HEK293 (cell line): ENCODE results near the gene RBP2.

ENCODE experiments used
- CTCF ChIA-PET: fragments of 350-600 bp; formaldehyde crosslinking; extraction: SDS; loops from one replicate; lab custom pipeline; 2021; ENCODE audit warnings: antibody characterized with exemption; lab: Yijun Ruan, JAX
- POLR2A ChIA-PET: fragments of 300-600 bp; formaldehyde crosslinking; extraction: SDS; loops from one replicate; lab custom pipeline; 2020; ENCODE audit warnings: antibody characterized with exemption, inconsistent platforms; lab: Yijun Ruan, JAX
- H3K27ac ChIP-seq: fragments of 200-500 bp; sonication (Bioruptor generic); 2 replicates; pipeline ENCODE4 v1.5.1; 2014; ENCODE audit warnings: low read depth, low read length, control low read depth, inconsistent platforms; ENCODE audit errors: extremely low read depth
- H3K36me3 ChIP-seq, 2 experiments: fragments of 200-500 bp in 1 of 2; sonication (Bioruptor generic) in 1 of 2; 1 replicate in 1 of 2; 2 replicates in 1 of 2; pipeline ENCODE4 v1.5.1; 2014 to 2017; ENCODE audit warnings: inconsistent platforms in 2 of 2, low read length in 2 of 2; ENCODE audit not compliant: control insufficient read depth in 2 of 2, insufficient read depth in 1 of 2
- H3K4me1 ChIP-seq: fragments of 200-500 bp; sonication (Bioruptor generic); 2 replicates; pipeline ENCODE4 v1.5.1; 2014; ENCODE audit warnings: mild to moderate bottlenecking, low read length, inconsistent platforms; ENCODE audit not compliant: control insufficient read depth, insufficient read depth
- H3K4me3 ChIP-seq: 2 replicates; pipeline ENCODE4 v1.5.1; 2011; ENCODE audit warnings: low read depth, mild to moderate bottlenecking, control low read depth, low read length, moderate library complexity
- H3K9me3 ChIP-seq: fragments of 200-500 bp; sonication (Bioruptor generic); 2 replicates; pipeline ENCODE4 v1.5.1; 2014; ENCODE audit warnings: low read depth, low read length, inconsistent platforms; ENCODE audit not compliant: control insufficient read depth, insufficient read depth
- BCL11A ChIP-seq: fragments of 450-650 bp; formaldehyde crosslinking; IDR thresholded peaks from 2 replicates; pipeline ENCODE4 v1.5.1; 2016; ENCODE audit warnings: low read depth, missing biosample characterization, missing genetic modification characterization
- GLIS1 ChIP-seq: fragments of 450-650 bp; formaldehyde crosslinking; IDR thresholded peaks from 2 replicates; pipeline ENCODE4 v1.5.1; 2016; ENCODE audit warnings: missing biosample characterization, missing genetic modification characterization
- HOXC10 ChIP-seq: sonication (generic); formaldehyde crosslinking; IDR thresholded peaks from 2 replicates; pipeline ENCODE4 v1.8.1; 2023; ENCODE audit warnings: mild to moderate bottlenecking, missing genetic modification reagents
- OVOL3 ChIP-seq: fragments of 450-650 bp; formaldehyde crosslinking; IDR thresholded peaks from 2 replicates; pipeline ENCODE4 v1.5.1; 2016; ENCODE audit warnings: missing biosample characterization, missing genetic modification characterization
- SP2 ChIP-seq: fragments of 450-650 bp; formaldehyde crosslinking; IDR thresholded peaks from 2 replicates; pipeline ENCODE4 v1.5.1; 2016; ENCODE audit warnings: missing biosample characterization, missing genetic modification characterization
- SP7 ChIP-seq: fragments of 450-650 bp; formaldehyde crosslinking; IDR thresholded peaks from 2 replicates; pipeline ENCODE4 v1.5.1; 2016; ENCODE audit warnings: missing biosample characterization, missing genetic modification characterization
- TCF7L2 ChIP-seq: IDR thresholded peaks from 2 replicates; pipeline ENCODE4 v1.6.1; 2011; ENCODE audit warnings: low read depth, mild to moderate bottlenecking, inconsistent platforms, low read length, moderate library complexity, borderline replicate concordance
- YY1 ChIP-seq: fragments of 450-650 bp; formaldehyde crosslinking; IDR thresholded peaks from 2 replicates; pipeline ENCODE4 v1.5.1; 2018; ENCODE audit warnings: missing biosample characterization, missing genetic modification characterization
- ZBTB20 ChIP-seq: fragments of 450-650 bp; formaldehyde crosslinking; IDR thresholded peaks from 2 replicates; pipeline ENCODE4 v1.5.1; 2016; ENCODE audit warnings: missing biosample characterization, missing genetic modification characterization
- ZBTB21 ChIP-seq: fragments of 450-650 bp; formaldehyde crosslinking; IDR thresholded peaks from 2 replicates; pipeline ENCODE4 v1.5.1; 2017; ENCODE audit warnings: missing biosample characterization, missing genetic modification characterization
- ZBTB8A ChIP-seq: fragments of 450-650 bp; formaldehyde crosslinking; IDR thresholded peaks from 2 replicates; pipeline ENCODE4 v1.5.1; 2016; ENCODE audit warnings: missing biosample characterization, missing genetic modification characterization
- ZFP69B ChIP-seq: fragments of 450-650 bp; formaldehyde crosslinking; IDR thresholded peaks from 2 replicates; pipeline ENCODE4 v1.5.1; 2016; ENCODE audit warnings: missing biosample characterization, missing genetic modification characterization
- ZNF121 ChIP-seq: fragments of 450-650 bp; formaldehyde crosslinking; IDR thresholded peaks from 2 replicates; pipeline ENCODE4 v1.5.1; 2016; ENCODE audit warnings: missing biosample characterization, missing genetic modification characterization
- ZNF140 ChIP-seq: fragments of 450-650 bp; formaldehyde crosslinking; IDR thresholded peaks from 2 replicates; pipeline ENCODE4 v1.5.1; 2016; ENCODE audit warnings: missing biosample characterization, missing genetic modification characterization
- ZNF169 ChIP-seq: fragments of 450-650 bp; formaldehyde crosslinking; IDR thresholded peaks from 2 replicates; pipeline ENCODE4 v1.5.1; 2016; ENCODE audit warnings: missing biosample characterization, missing genetic modification characterization
- ZNF174 ChIP-seq: fragments of 450-650 bp; formaldehyde crosslinking; IDR thresholded peaks from 2 replicates; pipeline ENCODE4 v1.5.0; 2017; ENCODE audit warnings: missing biosample characterization, mild to moderate bottlenecking, missing genetic modification characterization
- ZNF202 ChIP-seq: fragments of 450-650 bp; formaldehyde crosslinking; IDR thresholded peaks from 2 replicates; pipeline ENCODE4 v1.5.1; 2016; ENCODE audit warnings: missing biosample characterization, missing genetic modification characterization, borderline replicate concordance
- ZNF292 ChIP-seq: fragments of 450-650 bp; formaldehyde crosslinking; IDR thresholded peaks from 2 replicates; pipeline ENCODE4 v1.5.1; 2016; ENCODE audit warnings: low read depth, missing biosample characterization, missing genetic modification characterization, borderline replicate concordance
- ZNF311 ChIP-seq: fragments of 450-650 bp; formaldehyde crosslinking; IDR thresholded peaks from 2 replicates; pipeline ENCODE4 v1.5.1; 2017; ENCODE audit warnings: missing biosample characterization, missing genetic modification characterization, borderline replicate concordance
- ZNF391 ChIP-seq: fragments of 450-650 bp; formaldehyde crosslinking; IDR thresholded peaks from 2 replicates; pipeline ENCODE4 v1.5.1; 2016; ENCODE audit warnings: low read depth, missing biosample characterization, missing genetic modification characterization, borderline replicate concordance
- ZNF394 ChIP-seq: fragments of 450-650 bp; formaldehyde crosslinking; IDR thresholded peaks from 2 replicates; pipeline ENCODE4 v1.5.1; 2016; ENCODE audit warnings: missing biosample characterization, missing genetic modification characterization, mild to moderate bottlenecking, moderate library complexity, borderline replicate concordance
- ZNF433 ChIP-seq: fragments of 450-650 bp; formaldehyde crosslinking; IDR thresholded peaks from 2 replicates; pipeline ENCODE4 v1.5.1; 2016; ENCODE audit warnings: missing biosample characterization, missing genetic modification characterization, low read depth
- ZNF654 ChIP-seq: fragments of 450-650 bp; formaldehyde crosslinking; IDR thresholded peaks from 2 replicates; pipeline ENCODE4 v1.5.1; 2016; ENCODE audit warnings: low read depth, missing biosample characterization, missing genetic modification characterization
- ZNF677 ChIP-seq: fragments of 450-650 bp; IDR thresholded peaks from 2 replicates; pipeline ENCODE4 v1.5.0; 2018; ENCODE audit warnings: missing biosample characterization, mild to moderate bottlenecking, missing genetic modification characterization, moderate library complexity
- ZNF776 ChIP-seq: fragments of 450-650 bp; formaldehyde crosslinking; IDR thresholded peaks from 2 replicates; pipeline ENCODE4 v1.5.0; 2017; ENCODE audit warnings: missing biosample characterization, missing genetic modification characterization, borderline replicate concordance
- ZNF792 ChIP-seq: fragments of 450-650 bp; formaldehyde crosslinking; IDR thresholded peaks from 2 replicates; pipeline ENCODE4 v1.5.1; 2016; ENCODE audit warnings: missing biosample characterization, missing genetic modification characterization
- ZNF830 ChIP-seq: fragments of 450-650 bp; IDR thresholded peaks from 2 replicates; pipeline ENCODE4 v1.5.0; 2018; ENCODE audit warnings: missing biosample characterization, missing genetic modification characterization, low read depth, mild to moderate bottlenecking, moderate library complexity
- TF ChIP-seq, protein P1 (sequence below): fragments of 450-650 bp; formaldehyde crosslinking; IDR thresholded peaks from 2 replicates; pipeline ENCODE4 v1.5.1; 2017; ENCODE audit warnings: missing biosample characterization, missing genetic modification characterization
- TF ChIP-seq, protein P2 (sequence below): fragments of 450-650 bp; formaldehyde crosslinking; IDR thresholded peaks from 2 replicates; pipeline ENCODE4 v1.5.1; 2016; ENCODE audit warnings: missing biosample characterization, missing genetic modification characterization
- TF ChIP-seq, protein P3 (sequence below): fragments of 450-650 bp; formaldehyde crosslinking; IDR thresholded peaks from 2 replicates; pipeline ENCODE4 v1.5.1; 2016; ENCODE audit warnings: missing biosample characterization, missing genetic modification characterization
- TF ChIP-seq, protein P4 (sequence below): fragments of 450-650 bp; formaldehyde crosslinking; IDR thresholded peaks from 2 replicates; pipeline ENCODE4 v1.5.1; 2016; ENCODE audit warnings: missing biosample characterization, missing genetic modification characterization

Gene RBP2

DNA sequence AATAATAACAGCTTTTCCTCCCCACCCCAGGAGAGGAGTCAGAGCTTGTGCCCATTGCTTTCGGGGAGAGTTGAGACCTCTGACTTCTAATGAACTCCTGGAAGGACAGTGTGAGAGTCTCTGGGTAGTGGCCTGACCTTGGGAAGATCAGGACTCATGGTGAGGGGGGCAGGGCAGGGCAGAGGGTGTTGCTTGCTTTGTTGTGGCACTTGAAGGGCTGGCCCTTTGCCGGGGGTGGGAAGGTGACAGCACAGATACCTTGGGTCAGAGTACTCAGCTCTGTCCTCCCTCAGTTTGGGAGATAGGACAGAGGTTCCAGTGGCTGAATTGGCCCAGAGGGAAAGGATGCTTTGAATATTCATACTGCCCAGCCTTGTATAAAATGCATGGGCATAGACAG is 15.8 kb downstream of the RBP2 start:
- Histone ChIP-seq H3K4me1 (no peaks in the 10 kb centered on the region), H3K4me3 (no peak overlapping the region), H3K9me3 (no peaks in the 10 kb centered on the region), H3K36me3 (no peaks in the 10 kb centered on the region), H3K27ac (no peak overlapping the region)
- ChIA-PET POLR2A (no interaction called here), CTCF (no interaction called here)
- TF ChIP-seq YY1 (tag by site-specific recombination) (no peak), BCL11A (no peak), HOXC10 (CRISPR knock-in tag) (no peak), ZNF202 (no peak), ZBTB20 (tag by site-specific recombination) (no peak), ZNF654 (tag by site-specific recombination) (no peak), ZNF292 (tag by site-specific recombination) (no peak), ZNF174 (tag by site-specific recombination) (no peak), ZNF792 (tag by site-specific recombination) (no peak), ZNF830 (tag by site-specific recombination) (no peak), SP2 (tag by site-specific recombination) (no peak)
- TF ChIP-seq, protein P1, sequence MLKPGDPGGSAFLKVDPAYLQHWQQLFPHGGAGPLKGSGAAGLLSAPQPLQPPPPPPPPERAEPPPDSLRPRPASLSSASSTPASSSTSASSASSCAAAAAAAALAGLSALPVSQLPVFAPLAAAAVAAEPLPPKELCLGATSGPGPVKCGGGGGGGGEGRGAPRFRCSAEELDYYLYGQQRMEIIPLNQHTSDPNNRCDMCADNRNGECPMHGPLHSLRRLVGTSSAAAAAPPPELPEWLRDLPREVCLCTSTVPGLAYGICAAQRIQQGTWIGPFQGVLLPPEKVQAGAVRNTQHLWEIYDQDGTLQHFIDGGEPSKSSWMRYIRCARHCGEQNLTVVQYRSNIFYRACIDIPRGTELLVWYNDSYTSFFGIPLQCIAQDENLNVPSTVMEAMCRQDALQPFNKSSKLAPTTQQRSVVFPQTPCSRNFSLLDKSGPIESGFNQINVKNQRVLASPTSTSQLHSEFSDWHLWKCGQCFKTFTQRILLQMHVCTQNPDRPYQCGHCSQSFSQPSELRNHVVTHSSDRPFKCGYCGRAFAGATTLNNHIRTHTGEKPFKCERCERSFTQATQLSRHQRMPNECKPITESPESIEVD: no peak
- TF ChIP-seq, protein P2, sequence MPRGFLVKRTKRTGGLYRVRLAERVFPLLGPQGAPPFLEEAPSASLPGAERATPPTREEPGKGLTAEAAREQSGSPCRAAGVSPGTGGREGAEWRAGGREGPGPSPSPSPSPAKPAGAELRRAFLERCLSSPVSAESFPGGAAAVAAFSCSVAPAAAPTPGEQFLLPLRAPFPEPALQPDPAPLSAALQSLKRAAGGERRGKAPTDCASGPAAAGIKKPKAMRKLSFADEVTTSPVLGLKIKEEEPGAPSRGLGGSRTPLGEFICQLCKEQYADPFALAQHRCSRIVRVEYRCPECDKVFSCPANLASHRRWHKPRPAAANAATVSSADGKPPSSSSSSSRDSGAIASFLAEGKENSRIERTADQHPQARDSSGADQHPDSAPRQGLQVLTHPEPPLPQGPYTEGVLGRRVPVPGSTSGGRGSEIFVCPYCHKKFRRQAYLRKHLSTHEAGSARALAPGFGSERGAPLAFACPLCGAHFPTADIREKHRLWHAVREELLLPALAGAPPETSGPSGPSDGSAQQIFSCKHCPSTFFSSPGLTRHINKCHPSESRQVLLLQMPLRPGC: no peak

DNA sequence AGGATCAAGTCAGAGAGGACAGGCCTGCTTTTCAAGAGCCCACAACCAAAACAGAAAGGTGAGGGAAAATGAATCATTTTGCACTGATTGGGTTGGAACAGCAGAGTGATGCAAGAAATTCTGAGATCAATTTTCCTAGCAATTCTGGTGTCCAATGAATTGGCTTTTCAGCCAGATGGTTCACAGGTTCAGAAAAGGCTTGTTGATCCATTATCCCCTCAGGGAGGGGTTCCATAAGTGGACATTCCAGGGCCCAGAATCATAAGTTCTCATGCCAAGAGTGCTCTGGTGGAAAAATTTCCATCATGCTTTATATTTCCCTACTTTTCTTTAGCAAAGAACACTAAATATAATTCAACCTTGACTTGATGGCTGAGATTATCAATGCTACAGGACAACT is 16.2 kb downstream of the RBP2 start:
- Histone ChIP-seq H3K9me3 (no peaks in the 10 kb centered on the region), H3K4me3 (no peak overlapping the region), H3K4me1 (no peaks in the 10 kb centered on the region), H3K27ac (no peak overlapping the region), H3K36me3 (no peaks in the 10 kb centered on the region)
- CTCF ChIA-PET: no interaction called here
- POLR2A ChIA-PET: no interaction called here
- TF ChIP-seq ZNF677 (tag by site-specific recombination) (no peak), ZNF433 (tag by site-specific recombination) (no peak), ZNF202 (no peak)
- TF ChIP-seq, protein P3, sequence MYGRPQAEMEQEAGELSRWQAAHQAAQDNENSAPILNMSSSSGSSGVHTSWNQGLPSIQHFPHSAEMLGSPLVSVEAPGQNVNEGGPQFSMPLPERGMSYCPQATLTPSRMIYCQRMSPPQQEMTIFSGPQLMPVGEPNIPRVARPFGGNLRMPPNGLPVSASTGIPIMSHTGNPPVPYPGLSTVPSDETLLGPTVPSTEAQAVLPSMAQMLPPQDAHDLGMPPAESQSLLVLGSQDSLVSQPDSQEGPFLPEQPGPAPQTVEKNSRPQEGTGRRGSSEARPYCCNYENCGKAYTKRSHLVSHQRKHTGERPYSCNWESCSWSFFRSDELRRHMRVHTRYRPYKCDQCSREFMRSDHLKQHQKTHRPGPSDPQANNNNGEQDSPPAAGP (tag by site-specific recombination): no peak

DNA sequence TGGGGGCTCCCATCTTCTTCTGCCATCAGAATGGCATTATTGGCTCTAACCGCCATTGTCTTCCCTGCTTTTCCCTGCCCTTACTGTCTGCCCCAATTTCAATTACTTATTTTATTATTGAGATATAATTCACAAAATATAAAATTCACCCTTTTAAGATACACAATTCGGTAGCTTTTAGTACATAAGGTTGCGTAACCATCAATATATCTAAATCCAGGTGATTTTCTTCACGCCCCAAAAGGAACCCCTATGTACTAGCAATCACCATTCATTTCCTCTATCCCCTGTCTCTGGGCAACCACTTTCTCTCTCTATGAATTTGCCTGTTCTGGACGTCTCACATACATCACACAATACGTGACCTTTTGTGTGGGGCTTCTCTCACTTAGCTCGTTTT is 18.0 kb downstream of the RBP2 start:
- no peaks in the 10 kb centered on the region for H3K9me3 ChIP-seq
- H3K4me3 ChIP-seq: no peak overlapping the region
- ChIA-PET CTCF (interaction anchor here (1.0 to 1.3 kb wide), 2 partner anchors 10 to 60 kb away, joined by 3 to 4 read pairs; no protein-coding TSS in a partner anchor), POLR2A (no interaction called here)
- no peaks in the 10 kb centered on the region for H3K4me1 ChIP-seq
- no peaks in the 10 kb centered on the region for H3K36me3 ChIP-seq
- no peak overlapping the region for H3K27ac ChIP-seq
- no peak for TF ChIP-seq ZNF776 (tag by site-specific recombination)
- TF ChIP-seq ZFP69B (tag by site-specific recombination): no peak
- TF ChIP-seq TCF7L2: no peak
- no peak for TF ChIP-seq ZNF169 (tag by site-specific recombination)
- TF ChIP-seq SP7 (tag by site-specific recombination): no peak
- TF ChIP-seq, protein P4, sequence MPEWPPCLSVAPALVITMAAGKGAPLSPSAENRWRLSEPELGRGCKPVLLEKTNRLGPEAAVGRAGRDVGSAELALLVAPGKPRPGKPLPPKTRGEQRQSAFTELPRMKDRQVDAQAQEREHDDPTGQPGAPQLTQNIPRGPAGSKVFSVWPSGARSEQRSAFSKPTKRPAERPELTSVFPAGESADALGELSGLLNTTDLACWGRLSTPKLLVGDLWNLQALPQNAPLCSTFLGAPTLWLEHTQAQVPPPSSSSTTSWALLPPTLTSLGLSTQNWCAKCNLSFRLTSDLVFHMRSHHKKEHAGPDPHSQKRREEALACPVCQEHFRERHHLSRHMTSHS (tag by site-specific recombination): no peak
- no peak for TF ChIP-seq ZNF311 (tag by site-specific recombination)
- no peak for TF ChIP-seq ZNF121 (tag by site-specific recombination)
- no peak for TF ChIP-seq ZNF391 (tag by site-specific recombination)
- TF ChIP-seq ZNF394 (tag by site-specific recombination): no peak
- no peak for TF ChIP-seq OVOL3
- TF ChIP-seq BCL11A: no peak
- TF ChIP-seq ZNF140 (tag by site-specific recombination): no peak
- TF ChIP-seq ZBTB8A (tag by site-specific recombination): no peak
- TF ChIP-seq ZBTB21 (tag by site-specific recombination): no peak
- TF ChIP-seq GLIS1 (tag by site-specific recombination): no peak
